WERI-Rb-1 (cell line): ENCODE results near the gene EMID1.

Experiments
- DNase-seq: peaks from one replicate; pipeline ENCODE4 v3.0.0-alpha.2; 2020
- H3K27ac ChIP-seq: fragments of 250-450 bp; sonication (Bioruptor Pico); 2 replicates; pipeline ENCODE4 v1.5.1; 2020; ENCODE audit warnings: mild to moderate bottlenecking, moderate library complexity
- H3K27me3 ChIP-seq: fragments of 250-450 bp; sonication (Bioruptor Pico); 2 replicates; pipeline ENCODE4 v1.5.1; 2021; ENCODE audit warnings: mild to moderate bottlenecking, low read depth, moderate library complexity; ENCODE audit not compliant: insufficient read depth, severe bottlenecking
- H3K36me3 ChIP-seq: fragments of 250-450 bp; sonication (Bioruptor Pico); 2 replicates; pipeline ENCODE4 v1.5.1; 2020; ENCODE audit warnings: mild to moderate bottlenecking, moderate library complexity
- H3K4me3 ChIP-seq: 2 replicates; pipeline ENCODE4 v1.5.1; 2011; ENCODE audit warnings: low read depth, mild to moderate bottlenecking, control low read depth, low read length
- H3K9me3 ChIP-seq: fragments of 250-450 bp; sonication (Bioruptor Pico); 2 replicates; pipeline ENCODE4 v1.5.1; 2021; ENCODE audit warnings: mild to moderate bottlenecking, moderate library complexity; ENCODE audit not compliant: severe bottlenecking
- TF ChIP-seq, protein P1 (sequence below): IDR thresholded peaks from 2 replicates; pipeline ENCODE4 v1.5.1; 2011; ENCODE audit warnings: low read depth, mild to moderate bottlenecking, control low read depth, inconsistent platforms, low read length

Gene EMID1

DNA sequence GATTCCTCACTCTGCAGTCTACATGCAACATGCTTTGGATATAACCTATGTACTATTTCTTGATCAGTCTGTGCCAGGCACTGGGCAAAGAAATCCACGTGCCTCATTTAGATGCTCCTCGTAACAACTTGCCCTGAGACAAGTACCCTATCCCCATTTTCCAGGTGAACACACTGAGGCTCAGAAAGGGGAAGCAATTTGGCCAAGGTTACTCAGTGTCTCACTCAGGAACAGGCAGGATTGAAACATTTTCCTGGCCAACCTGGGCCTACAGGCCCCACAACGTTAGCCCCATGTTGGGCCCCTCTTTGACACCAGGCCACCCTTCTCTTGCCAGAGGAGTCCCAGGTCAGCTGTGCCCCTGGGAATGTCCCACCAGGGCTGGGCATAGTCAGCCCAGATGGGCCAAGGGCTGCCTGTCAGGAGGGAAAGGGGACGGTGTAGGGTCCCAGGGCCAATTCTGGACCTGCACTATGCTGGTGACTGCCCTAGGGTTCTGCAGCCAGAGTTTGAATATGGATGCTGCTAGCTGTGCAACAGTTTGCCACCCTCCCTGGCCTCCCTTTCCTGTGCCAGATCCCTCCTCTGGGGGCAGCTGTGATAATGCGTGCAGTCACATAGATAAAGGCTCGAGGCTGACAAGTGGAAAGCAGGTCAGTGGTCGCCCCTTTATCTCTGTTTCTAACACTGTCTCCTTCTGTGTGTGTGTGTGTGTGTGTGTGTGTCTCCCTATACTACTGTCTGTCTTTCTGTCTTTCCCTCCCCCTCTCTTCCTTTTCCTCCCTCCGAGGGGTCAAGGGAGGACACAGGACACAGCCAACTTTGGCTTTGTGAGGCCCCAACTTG is 10.4 kb upstream of the EMID1 start:
- Histone ChIP-seq H3K9me3 (no peaks in the 10 kb centered on the region), H3K27me3 (no peaks in the 10 kb centered on the region), H3K36me3 (no peaks in the 10 kb centered on the region), H3K4me3 (no peak overlapping the region), H3K27ac (no peak overlapping the region)
- DNase-seq: no peak
- TF ChIP-seq, protein P1, sequence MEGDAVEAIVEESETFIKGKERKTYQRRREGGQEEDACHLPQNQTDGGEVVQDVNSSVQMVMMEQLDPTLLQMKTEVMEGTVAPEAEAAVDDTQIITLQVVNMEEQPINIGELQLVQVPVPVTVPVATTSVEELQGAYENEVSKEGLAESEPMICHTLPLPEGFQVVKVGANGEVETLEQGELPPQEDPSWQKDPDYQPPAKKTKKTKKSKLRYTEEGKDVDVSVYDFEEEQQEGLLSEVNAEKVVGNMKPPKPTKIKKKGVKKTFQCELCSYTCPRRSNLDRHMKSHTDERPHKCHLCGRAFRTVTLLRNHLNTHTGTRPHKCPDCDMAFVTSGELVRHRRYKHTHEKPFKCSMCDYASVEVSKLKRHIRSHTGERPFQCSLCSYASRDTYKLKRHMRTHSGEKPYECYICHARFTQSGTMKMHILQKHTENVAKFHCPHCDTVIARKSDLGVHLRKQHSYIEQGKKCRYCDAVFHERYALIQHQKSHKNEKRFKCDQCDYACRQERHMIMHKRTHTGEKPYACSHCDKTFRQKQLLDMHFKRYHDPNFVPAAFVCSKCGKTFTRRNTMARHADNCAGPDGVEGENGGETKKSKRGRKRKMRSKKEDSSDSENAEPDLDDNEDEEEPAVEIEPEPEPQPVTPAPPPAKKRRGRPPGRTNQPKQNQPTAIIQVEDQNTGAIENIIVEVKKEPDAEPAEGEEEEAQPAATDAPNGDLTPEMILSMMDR: no peak

GRCh38 chr22:29195964-29196666 is 9.6 kb upstream of the EMID1 start:
- no peak overlapping the region for H3K27ac ChIP-seq

DNA sequence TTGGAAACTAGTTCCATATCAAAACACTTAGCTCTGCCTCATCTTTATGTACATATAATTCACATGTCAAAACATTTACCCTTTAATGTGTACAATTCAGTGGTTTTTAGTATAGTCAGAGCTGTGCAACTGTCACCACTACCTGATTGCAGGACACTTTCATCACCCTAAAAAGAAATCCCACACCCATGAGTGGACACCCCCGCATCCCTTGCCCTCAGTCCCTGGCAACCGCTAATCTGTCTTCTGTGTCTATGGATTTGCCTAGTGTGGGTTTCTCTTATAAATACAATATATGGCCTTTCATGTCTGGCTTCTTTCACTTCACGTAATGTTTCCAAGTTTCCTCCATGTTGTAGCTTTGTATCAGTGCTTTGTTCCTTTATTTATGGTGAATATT is 8.6 kb upstream of the EMID1 start:
- Histone ChIP-seq H3K4me3 (no peak overlapping the region), H3K27ac (no peak overlapping the region), H3K9me3 (no peaks in the 10 kb centered on the region), H3K27me3 (no peaks in the 10 kb centered on the region), H3K36me3 (no peaks in the 10 kb centered on the region)
- TF ChIP-seq, protein P1: no peak
- no peak for DNase-seq

More at GRCh38 chr22:29195964-29196666, 9.6 kb upstream of the EMID1 start:
- Histone ChIP-seq H3K9me3 (no peaks in the 10 kb centered on the region), H3K4me3 (no peak overlapping the region), H3K36me3 (no peaks in the 10 kb centered on the region), H3K27me3 (no peaks in the 10 kb centered on the region)
- TF ChIP-seq, protein P1: no peak
- DNase-seq: no peak

- Histone ChIP-seq H3K9me3 (no peaks in the 10 kb centered on the region), H3K27me3 (no peaks in the 10 kb centered on the region), H3K27ac (no peak overlapping the region), H3K36me3 (no peaks in the 10 kb centered on the region), H3K4me3 (no peak overlapping the region)
- TF ChIP-seq, protein P1: no peak
- DNase-seq: no peak
Measured at GRCh38 chr22:29198240-29198639, 7.5 kb upstream of the EMID1 start.

- no peaks in the 10 kb centered on the region for H3K36me3 ChIP-seq
- DNase-seq: no peak
- TF ChIP-seq, protein P1: no peak
- H3K27ac ChIP-seq: no peak overlapping the region
- no peaks in the 10 kb centered on the region for H3K27me3 ChIP-seq
- no peaks in the 10 kb centered on the region for H3K9me3 ChIP-seq
- no peak overlapping the region for H3K4me3 ChIP-seq
Measured at GRCh38 chr22:29199702-29200400, 5.8 kb upstream of the EMID1 start.
